ENCODE measurements around the gene PLSCR1. TPM values are rescaled to one million over a fixed set of nuclear protein-coding genes. Genes with fewer than 3 reads are reported as not detected.

Gene PLSCR1

DNA sequence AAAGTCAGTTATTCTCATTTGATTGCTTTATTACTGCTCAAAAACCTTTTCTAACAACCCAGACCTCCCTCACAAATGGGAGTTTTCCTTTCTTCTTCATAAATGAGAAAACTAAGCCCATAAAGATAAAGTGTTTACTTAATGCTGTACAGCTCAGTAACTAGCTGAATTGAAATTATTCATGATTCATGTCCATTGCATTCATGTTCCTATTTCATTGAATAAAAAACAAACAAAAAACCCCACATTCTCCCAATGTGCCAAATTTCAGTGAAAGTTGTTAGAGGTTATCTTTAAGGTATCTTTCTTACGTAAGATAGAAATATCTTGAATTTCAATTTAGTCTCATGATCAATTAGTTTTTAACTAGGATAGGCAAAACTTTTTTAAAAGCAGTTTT is 77.8 kb downstream of the PLSCR1 start:
- no CpG with 5 or more reads among the region's 1 CpG for WGBS
- Histone ChIP-seq H4K91ac (ENCODE audit: low read length) (no peak overlapping the region), H3K27me3 (ENCODE audit: control insufficient read depth in 1 of 2, insufficient read depth in 1 of 2, low read length in 2 of 2) (no peaks in the 10 kb centered on the region), H3K4me3 (ENCODE audit: insufficient read depth in 1 of 2, low read depth in 1 of 2, low read length in 2 of 2) (no peak overlapping the region), H3K36me3 (ENCODE audit: control insufficient read depth in 1 of 2, insufficient read depth in 2 of 2, low read depth in 1 of 2, low read length in 2 of 2) (no peaks in the 10 kb centered on the region), H3K14ac (ENCODE audit: low read length in 2 of 2) (no peak overlapping the region), H3K4me2 (ENCODE audit: low read length, poor library complexity, severe bottlenecking) (no peak overlapping the region), H3K23ac (ENCODE audit: low read length in 2 of 2) (no peak overlapping the region), H3K9ac (ENCODE audit: low read length) (no peak overlapping the region), H3K4ac (ENCODE audit: low read depth in 1 of 2, low read length in 2 of 2) (no peak overlapping the region), H2BK15ac (ENCODE audit: low read depth, poor library complexity, severe bottlenecking) (no peak overlapping the region), H2BK5ac (ENCODE audit: low read depth, low read length, poor library complexity, severe bottlenecking) (no peak overlapping the region), H2BK120ac (ENCODE audit: low read depth, low read length) (no peak overlapping the region), H3K18ac (ENCODE audit: low read depth in 1 of 2, low read length in 2 of 2) (no peak overlapping the region), H3K79me1 (replicated peaks; ENCODE audit: low read length, poor library complexity, severe bottlenecking) (no peaks in the 10 kb centered on the region), H4K8ac (ENCODE audit: low read length) (no peak overlapping the region), H2AFZ (ENCODE audit: low read depth, low read length) (no peak overlapping the region), H2AK5ac (ENCODE audit: low read length, severe bottlenecking) (no peak overlapping the region), H3K4me1 (ENCODE audit: control insufficient read depth, insufficient read depth, low read depth, low read length) (peaks cover 4% of the 10 kb centered on the region), H3K9me3 (ENCODE audit: control insufficient read depth, low read length) (no peaks in the 10 kb centered on the region), H3K27ac (ENCODE audit: low read length, poor library complexity, severe bottlenecking) (no peak overlapping the region), H2BK12ac (ENCODE audit: low read length in 2 of 2) (no peak overlapping the region)
- DNase-seq = peak; percentile 11

DNA sequence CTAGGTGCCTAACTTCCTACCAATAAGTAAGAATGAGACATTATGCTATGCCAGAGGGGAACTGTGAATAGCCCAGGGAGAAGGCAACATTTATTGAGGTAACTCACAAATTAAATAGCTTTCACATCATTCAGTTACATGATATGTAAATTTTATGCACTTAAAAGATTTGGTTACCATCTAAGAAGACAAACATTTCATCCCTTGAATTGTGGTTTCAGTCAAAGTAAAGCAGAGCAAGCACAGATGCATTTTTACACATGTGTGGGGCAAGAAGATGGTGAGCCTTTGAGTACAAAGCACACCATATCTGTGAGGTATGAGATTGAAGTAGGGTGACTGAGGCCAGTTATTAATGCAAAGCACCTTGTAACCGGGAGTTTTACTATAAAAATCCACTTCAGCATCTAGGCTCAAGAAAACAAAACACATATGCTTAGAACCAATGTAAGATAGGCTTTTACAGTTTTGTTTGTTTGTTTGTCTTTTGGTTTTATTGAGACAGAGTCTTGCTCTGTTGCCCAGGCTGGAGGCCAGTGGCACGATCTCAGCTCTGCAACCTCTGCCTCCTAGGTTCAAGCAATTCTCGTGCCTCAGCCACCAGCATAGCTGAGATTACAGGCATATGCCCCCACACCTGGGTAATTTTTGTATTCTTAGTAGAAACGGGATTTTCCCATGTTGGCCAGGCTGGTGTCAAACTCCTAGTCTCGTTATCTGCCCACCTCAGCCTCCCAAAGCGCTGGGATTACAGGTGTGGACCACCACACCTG is 78.5 kb downstream of the PLSCR1 start:
- H3K4ac ChIP-seq (ENCODE audit: low read depth in 1 of 2, low read length in 2 of 2) = no peak overlapping the region
- H4K91ac ChIP-seq (ENCODE audit: low read length) = no peak overlapping the region
- no peak overlapping the region for H3K23ac ChIP-seq (ENCODE audit: low read length in 2 of 2)
- H2AK5ac ChIP-seq (ENCODE audit: low read length, severe bottlenecking) = no peak overlapping the region
- no peaks in the 10 kb centered on the region for H3K27me3 ChIP-seq (ENCODE audit: control insufficient read depth in 1 of 2, insufficient read depth in 1 of 2, low read length in 2 of 2)
- WGBS = 94% methylated on average over 5 of the region's 6 CpGs
- H3K4me2 ChIP-seq (ENCODE audit: low read length, poor library complexity, severe bottlenecking) = no peak overlapping the region
- H3K18ac ChIP-seq (ENCODE audit: low read depth in 1 of 2, low read length in 2 of 2) = no peak overlapping the region
- no peak overlapping the region for H3K27ac ChIP-seq (ENCODE audit: low read length, poor library complexity, severe bottlenecking)
- no peaks in the 10 kb centered on the region for H3K79me1 ChIP-seq (replicated peaks; ENCODE audit: low read length, poor library complexity, severe bottlenecking)
- no peak overlapping the region for H3K14ac ChIP-seq (ENCODE audit: low read length in 2 of 2)
- no peak overlapping the region for H2BK15ac ChIP-seq (ENCODE audit: low read depth, poor library complexity, severe bottlenecking)
- H3K9me3 ChIP-seq (ENCODE audit: control insufficient read depth, low read length) = no peaks in the 10 kb centered on the region
- no peak overlapping the region for H3K4me3 ChIP-seq (ENCODE audit: insufficient read depth in 1 of 2, low read depth in 1 of 2, low read length in 2 of 2)
- no peaks in the 10 kb centered on the region for H3K36me3 ChIP-seq (ENCODE audit: control insufficient read depth in 1 of 2, insufficient read depth in 2 of 2, low read depth in 1 of 2, low read length in 2 of 2)
- H3K4me1 ChIP-seq (ENCODE audit: control insufficient read depth, insufficient read depth, low read depth, low read length) = peaks cover 4% of the 10 kb centered on the region
- H3K9ac ChIP-seq (ENCODE audit: low read length) = no peak overlapping the region
- no peak overlapping the region for H2AFZ ChIP-seq (ENCODE audit: low read depth, low read length)
- DNase-seq = peak; percentile 4
- peak overlapping the region in 1 of 2 experiments; percentile 3 for H2BK12ac ChIP-seq (ENCODE audit: low read length in 2 of 2)
- H2BK5ac ChIP-seq (ENCODE audit: low read depth, low read length, poor library complexity, severe bottlenecking) = no peak overlapping the region
- no peak overlapping the region for H4K8ac ChIP-seq (ENCODE audit: low read length)
- no peak overlapping the region for H2BK120ac ChIP-seq (ENCODE audit: low read depth, low read length)

Small RNA genes lying within 50 kb of the gene (small RNA-seq; reads per million reads assigned to genes)
- gene RNU6-428P (ENCODE audit: low read depth) = not detected
